ENCODE measurements around the gene DNASE1. TPM values are rescaled to one million over a fixed set of nuclear protein-coding genes. Genes with fewer than 3 reads are reported as not detected.

The DNASE1 gene
- total and polyA plus RNA-seq, 9 of the 15 experiments (the other 6 are each of a cell fraction or from before 2014, with no cell fraction given), result 0.53 to 10.1 (median 5.9) TPM

DNA sequence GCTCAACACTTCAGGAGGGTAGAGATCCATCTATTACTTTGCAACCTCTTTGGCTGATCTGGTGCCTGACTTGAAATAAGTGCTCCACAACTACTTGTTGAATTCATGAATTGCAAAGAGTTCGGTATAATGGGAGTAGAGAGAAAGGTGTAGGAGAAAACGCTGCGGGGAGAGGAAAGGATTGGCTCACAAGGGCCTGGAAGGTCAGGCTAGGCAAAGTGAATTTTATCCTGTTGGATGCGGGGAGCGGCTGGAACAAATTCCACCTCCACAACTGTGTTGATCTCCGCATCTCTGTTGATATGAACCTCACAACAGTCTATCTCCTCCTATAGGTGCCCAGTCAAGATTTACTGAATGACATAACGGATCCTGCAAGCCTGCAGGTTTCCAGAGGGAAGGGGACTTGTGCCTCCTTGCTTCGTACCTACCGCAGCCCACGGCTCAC, 43.8 kb upstream of the DNASE1 start:
- ATAC-seq (no peak; the same call in 2 of the 3 replicates), DNase-seq (ENCODE audit: extremely low read depth in 1 of 4, low spot score in 3 of 4) (peak in 1 of 4 experiments; percentile 42), FAIRE-seq (peak; percentile 52)
- Histone ChIP-seq H3K27ac (ENCODE audit: extremely low read depth, low read depth, low read length) (peak overlapping the region; percentile 84), H3K4me3 (peak overlapping the region; percentile 96), H3K36me3 (ENCODE audit: control insufficient read depth, insufficient read depth, low read length) (peaks cover 12% of the 10 kb centered on the region; the same call in 2 of the 3 replicates), H3K4me1 (replicated peaks in 1 of 2; ENCODE audit: control insufficient read depth in 2 of 2, insufficient read depth in 2 of 2, low read length in 2 of 2) (peaks cover 21 to 24% of the 10 kb centered on the region in 2 experiments; a peak in 4 of 5 replicates), H3K9me1 (ENCODE audit: control insufficient read depth, insufficient read depth, low read length) (no peaks in the 10 kb centered on the region), H3K4me2 (ENCODE audit: insufficient read depth, low read length) (peak overlapping the region; percentile 97), H3K79me2 (ENCODE audit: control insufficient read depth, insufficient read depth, low read length) (peaks cover 51% of the 10 kb centered on the region), H2AFZ (ENCODE audit: low read depth, low read length) (peak overlapping the region; percentile 92), H3K27me3 (ENCODE audit: control insufficient read depth in 2 of 2, insufficient read depth in 2 of 2, low read length in 2 of 2) (no peaks in the 10 kb centered on the region), H3K9ac (ENCODE audit: insufficient read depth in 1 of 2, low read depth in 2 of 2, low read length in 2 of 2) (peak overlapping the region; percentile 90 to 94), H4K20me1 (replicated peaks; ENCODE audit: control insufficient read depth, insufficient read depth, low read length) (no peaks in the 10 kb centered on the region), H3K9me3 (replicated peaks; ENCODE audit: control insufficient read depth, insufficient read depth, low read depth, low read length) (no peaks in the 10 kb centered on the region)
- POLR2A ChIA-PET, result interaction anchor here (0.9 kb wide), 1 partner anchor 58 kb away, joined by 3 read pairs; no protein-coding TSS in a partner anchor
- in situ Hi-C loops (cut with MboI) (no loop called here), intact Hi-C loops (cut with micrococcal nuclease) (no loop called here)
- CTCF ChIA-PET (ENCODE audit: low intra/inter-chr PET ratio), result no interaction called here
- WGBS (ENCODE audit: insufficient coverage, low coverage, missing lambda C conversion rate), result 0% methylated on average over 10 of the region's 10 CpGs
- no TSS peak for BruUV-seq (replicated peaks)
- TF ChIP-seq, protein P1, sequence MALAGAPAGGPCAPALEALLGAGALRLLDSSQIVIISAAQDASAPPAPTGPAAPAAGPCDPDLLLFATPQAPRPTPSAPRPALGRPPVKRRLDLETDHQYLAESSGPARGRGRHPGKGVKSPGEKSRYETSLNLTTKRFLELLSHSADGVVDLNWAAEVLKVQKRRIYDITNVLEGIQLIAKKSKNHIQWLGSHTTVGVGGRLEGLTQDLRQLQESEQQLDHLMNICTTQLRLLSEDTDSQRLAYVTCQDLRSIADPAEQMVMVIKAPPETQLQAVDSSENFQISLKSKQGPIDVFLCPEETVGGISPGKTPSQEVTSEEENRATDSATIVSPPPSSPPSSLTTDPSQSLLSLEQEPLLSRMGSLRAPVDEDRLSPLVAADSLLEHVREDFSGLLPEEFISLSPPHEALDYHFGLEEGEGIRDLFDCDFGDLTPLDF (CRISPR knock-in tag; IDR thresholded peaks at IDR 0.05), result no peak
- no peak for TF ChIP-seq HEY1 (CRISPR knock-in tag; IDR thresholded peaks at IDR 0.05; ENCODE audit: borderline replicate concordance)
- no peak for TF ChIP-seq CBFA2T3 (IDR thresholded peaks at IDR 0.05)
- TF ChIP-seq MYC (IDR thresholded peaks at IDR 0.05; ENCODE audit: low read depth, low read length), result 0 out of 2 replicates have a peak, but pooled peaks have one; percentile 16
- no peak for TF ChIP-seq MYC (CRISPR knock-in tag; IDR thresholded peaks at IDR 0.05; ENCODE audit: borderline replicate concordance, low read depth)
- no peak for TF ChIP-seq HCFC1 (IDR thresholded peaks at IDR 0.05; ENCODE audit: low read depth, low read length)
- peak in 1 of 2 experiments; percentile 10; a peak in 1 of 4 replicates for TF ChIP-seq SIN3A (IDR thresholded peaks at IDR 0.05; ENCODE audit: borderline replicate concordance in 2 of 2, control insufficient read depth in 1 of 2, low read depth in 2 of 2, low read length in 2 of 2)
- TF ChIP-seq PRPF4 (IDR thresholded peaks at IDR 0.05; ENCODE audit: insufficient read depth, low read depth, low read length, poor library complexity, severe bottlenecking), result no peak
- TF ChIP-seq, protein P2, sequence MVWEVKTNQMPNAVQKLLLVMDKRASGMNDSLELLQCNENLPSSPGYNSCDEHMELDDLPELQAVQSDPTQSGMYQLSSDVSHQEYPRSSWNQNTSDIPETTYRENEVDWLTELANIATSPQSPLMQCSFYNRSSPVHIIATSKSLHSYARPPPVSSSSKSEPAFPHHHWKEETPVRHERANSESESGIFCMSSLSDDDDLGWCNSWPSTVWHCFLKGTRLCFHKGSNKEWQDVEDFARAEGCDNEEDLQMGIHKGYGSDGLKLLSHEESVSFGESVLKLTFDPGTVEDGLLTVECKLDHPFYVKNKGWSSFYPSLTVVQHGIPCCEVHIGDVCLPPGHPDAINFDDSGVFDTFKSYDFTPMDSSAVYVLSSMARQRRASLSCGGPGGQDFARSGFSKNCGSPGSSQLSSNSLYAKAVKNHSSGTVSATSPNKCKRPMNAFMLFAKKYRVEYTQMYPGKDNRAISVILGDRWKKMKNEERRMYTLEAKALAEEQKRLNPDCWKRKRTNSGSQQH (CRISPR knock-in tag; IDR thresholded peaks at IDR 0.05), result no peak
- no peak for TF ChIP-seq SIX5 (IDR thresholded peaks at IDR 0.05; ENCODE audit: borderline replicate concordance in 1 of 2, insufficient read depth in 1 of 2, low read depth in 1 of 2, low read length in 2 of 2)
- no peak for TF ChIP-seq NBN (IDR thresholded peaks at IDR 0.05; ENCODE audit: low read depth)
- TF ChIP-seq TAF7 (tag; IDR thresholded peaks at IDR 0.05), result no peak
